NT2/D1 (cell line): ENCODE data around the gene POLR2L.

Source experiments
- YY1 ChIP-seq: IDR thresholded peaks from 2 replicates; pipeline ENCODE4 v1.6.1; 2011; ENCODE audit not compliant: insufficient read length, insufficient read depth
- ZNF274 ChIP-seq: IDR thresholded peaks from 2 replicates; pipeline ENCODE4 v1.6.1; 2011; ENCODE audit warnings: mild to moderate bottlenecking, low read depth, low read length

- no peak for TF ChIP-seq ZNF274
- TF ChIP-seq YY1, result no peak
Measured at GRCh38 chr11:790721-791564, 51.4 kb downstream of the POLR2L start.
